GM23338 (cell line): ENCODE measurements around the gene ZSCAN9. TPM values are rescaled to one million over a fixed set of nuclear protein-coding genes. Genes with fewer than 3 reads are reported as not detected.

ENCODE experiments used
- ATAC-seq: fragments of 200-7000 bp; cut with Tn5 transposase; 3 replicates; pipeline ENCODE4 v1.9.1; 2020
- DNase-seq: peaks from one replicate; pipeline ENCODE4 v3.0.0-alpha.2; 2015; ENCODE audit warnings: low spot score
- H2AFZ ChIP-seq: fragments of 200-600 bp; sonication (generic); 2 replicates; pipeline ENCODE4 v1.8.0; 2016; ENCODE audit warnings: antibody characterized with exemption, mild to moderate bottlenecking, moderate library complexity
- H3F3A ChIP-seq: fragments of 200-600 bp; sonication (generic); replicated peaks from 2 replicates; pipeline ENCODE4 v1.8.0; 2017; ENCODE audit warnings: antibody characterized with exemption, mixed run types, low read depth
- H3K27ac ChIP-seq: fragments of 200-600 bp; sonication (generic); 2 replicates; pipeline ENCODE4 v1.6.1; 2016; ENCODE audit warnings: low read depth
- H3K27me3 ChIP-seq: fragments of 200-600 bp; sonication (generic); 2 replicates; pipeline ENCODE4 v1.8.0; 2016; ENCODE audit warnings: mild to moderate bottlenecking, mixed run types, moderate library complexity; ENCODE audit not compliant: insufficient read depth
- H3K36me3 ChIP-seq: fragments of 200-600 bp; sonication (generic); 2 replicates; pipeline ENCODE4 v1.8.0; 2016; ENCODE audit warnings: mild to moderate bottlenecking; ENCODE audit not compliant: insufficient read depth
- H3K4me1 ChIP-seq: fragments of 200-600 bp; sonication (generic); 2 replicates; pipeline ENCODE4 v1.8.0; 2016; ENCODE audit warnings: mild to moderate bottlenecking, moderate library complexity; ENCODE audit not compliant: insufficient read depth
- H3K4me2 ChIP-seq: fragments of 200-600 bp; sonication (generic); 2 replicates; pipeline ENCODE4 v1.7.1; 2017; ENCODE audit warnings: mixed run types
- H3K4me3 ChIP-seq: fragments of 200-600 bp; sonication (generic); 2 replicates; pipeline ENCODE4 v1.6.1; 2016; ENCODE audit warnings: mixed run types
- H3K79me2 ChIP-seq: fragments of 200-600 bp; sonication (generic); replicated peaks from 2 replicates; pipeline ENCODE4 v1.8.0; 2017; ENCODE audit warnings: mild to moderate bottlenecking; ENCODE audit not compliant: insufficient read depth
- H3K9me2 ChIP-seq: fragments of 200-600 bp; sonication (generic); 2 replicates; pipeline ENCODE4 v1.8.0; 2017; ENCODE audit not compliant: insufficient read depth
- H4K20me1 ChIP-seq: fragments of 200-600 bp; sonication (generic); replicated peaks from 2 replicates; pipeline ENCODE4 v1.8.0; 2017; ENCODE audit warnings: mild to moderate bottlenecking; ENCODE audit not compliant: insufficient read depth
- H3K27ac Mint-ChIP-seq: 2 replicates; pipeline ENCODE4 v1.8.0; 2020; ENCODE audit warnings: inconsistent platforms, mild to moderate bottlenecking, moderate library complexity, mixed read lengths
- H3K27me3 Mint-ChIP-seq: 3 replicates; pipeline ENCODE4 v1.8.0; 2022; ENCODE audit warnings: low read depth, mild to moderate bottlenecking, moderate library complexity, mixed read lengths, inconsistent platforms; ENCODE audit not compliant: insufficient read depth, poor library complexity
- H3K36me3 Mint-ChIP-seq: 3 replicates; pipeline ENCODE4 v1.8.0; 2021; ENCODE audit warnings: low read depth, mild to moderate bottlenecking, inconsistent platforms, moderate library complexity, mixed read lengths
- H3K4me1 Mint-ChIP-seq: 3 replicates; pipeline ENCODE4 v1.8.0; 2020; ENCODE audit warnings: mild to moderate bottlenecking, inconsistent platforms, mixed read lengths
- H3K4me3 Mint-ChIP-seq: 3 replicates; pipeline ENCODE4 v1.8.0; 2021; ENCODE audit warnings: moderate library complexity, mild to moderate bottlenecking, inconsistent platforms, mixed read lengths
- H3K9me3 Mint-ChIP-seq: 3 replicates; pipeline ENCODE4 v1.8.0; 2020; ENCODE audit warnings: moderate library complexity, mild to moderate bottlenecking, inconsistent platforms, mixed read lengths
- CREB1 ChIP-seq: fragments of 250-450 bp; sonication (Bioruptor Pico); IDR thresholded peaks from 2 replicates; pipeline ENCODE4 v1.5.0; 2020; ENCODE audit warnings: low read depth, mild to moderate bottlenecking, moderate library complexity
- EZH2 ChIP-seq: fragments of 200-600 bp; sonication (generic); IDR thresholded peaks from one replicate; pipeline ENCODE4 v1.8.0; 2017; ENCODE audit warnings: antibody characterized with exemption, mild to moderate bottlenecking, low read depth; ENCODE audit not compliant: unreplicated experiment
- EZH2phosphoT487 ChIP-seq: fragments of 200-600 bp; sonication (generic); IDR thresholded peaks from one replicate; pipeline ENCODE4 v1.8.1; 2018; ENCODE audit warnings: antibody characterized with exemption; ENCODE audit not compliant: unreplicated experiment
- JUNB ChIP-seq: IDR thresholded peaks from one replicate; pipeline ENCODE4 v1.6.1; 2016; ENCODE audit warnings: antibody characterized with exemption; ENCODE audit not compliant: unreplicated experiment
- NANOG ChIP-seq: IDR thresholded peaks from 2 replicates; pipeline ENCODE4 v1.6.1; 2016; ENCODE audit warnings: antibody characterized with exemption, borderline replicate concordance
- POLR2AphosphoS5 ChIP-seq: IDR thresholded peaks from 2 replicates; pipeline ENCODE4 v1.6.1; 2016; ENCODE audit warnings: antibody characterized with exemption, low read depth
- STAT1 ChIP-seq: IDR thresholded peaks from one replicate; pipeline ENCODE4 v1.6.1; 2016; ENCODE audit warnings: antibody characterized with exemption; ENCODE audit not compliant: unreplicated experiment
- ZNF114 ChIP-seq: fragments of 250-450 bp; sonication (Bioruptor Pico); IDR thresholded peaks from 2 replicates; pipeline ENCODE4 v1.5.0; 2020; ENCODE audit warnings: mild to moderate bottlenecking, moderate library complexity
- ZNF331 ChIP-seq: fragments of 250-450 bp; sonication (Bioruptor Pico); IDR thresholded peaks from 2 replicates; pipeline ENCODE4 v1.5.0; 2020; ENCODE audit warnings: low read depth, mild to moderate bottlenecking, moderate library complexity
- polyA plus RNA-seq: library from polyadenylated mRNA; unstranded; fragments of >200 nt; fragmentation: Nextera tagmentation; extraction: Ambion mirVana; gene quantifications from 2 replicates; pipeline ENCODE4 v1.2.1, GENCODE V29; 2016
- total RNA-seq: library from RNA; depleted of rRNA; stranded (reverse); fragments of >200 nt; shearing (Covaris generic); gene quantifications from 2 replicates; pipeline ENCODE4 v1.2.3, GENCODE V29; 2014
- TF ChIP-seq, protein P1 (sequence below): IDR thresholded peaks from 2 replicates; pipeline ENCODE4 v1.6.1; 2016; ENCODE audit warnings: antibody characterized with exemption
- TF ChIP-seq, protein P2 (sequence below): fragments of 250-450 bp; sonication (Bioruptor Pico); IDR thresholded peaks from 2 replicates; pipeline ENCODE4 v1.5.0; 2020; ENCODE audit warnings: mild to moderate bottlenecking, moderate library complexity
- TF ChIP-seq, protein P3 (sequence below): IDR thresholded peaks from one replicate; pipeline ENCODE4 v1.6.1; 2018; ENCODE audit warnings: antibody characterized with exemption; ENCODE audit not compliant: unreplicated experiment
- TF ChIP-seq, protein P4 (sequence below), 2 experiments: fragments of 200-600 bp in 1 of 2; sonication (generic) in 1 of 2; conservative IDR thresholded peaks; 2 replicates each; pipeline versions ENCODE4 v1.5.1 to v1.6.1; 2016 to 2017; ENCODE audit warnings: antibody characterized with exemption in 2 of 2, low read depth in 2 of 2, mild to moderate bottlenecking in 2 of 2, moderate library complexity in 1 of 2

The ZSCAN9 gene
- total and polyA plus RNA-seq, 2 experiments from 2014 or later = 10.0 to 10.9 TPM

DNA sequence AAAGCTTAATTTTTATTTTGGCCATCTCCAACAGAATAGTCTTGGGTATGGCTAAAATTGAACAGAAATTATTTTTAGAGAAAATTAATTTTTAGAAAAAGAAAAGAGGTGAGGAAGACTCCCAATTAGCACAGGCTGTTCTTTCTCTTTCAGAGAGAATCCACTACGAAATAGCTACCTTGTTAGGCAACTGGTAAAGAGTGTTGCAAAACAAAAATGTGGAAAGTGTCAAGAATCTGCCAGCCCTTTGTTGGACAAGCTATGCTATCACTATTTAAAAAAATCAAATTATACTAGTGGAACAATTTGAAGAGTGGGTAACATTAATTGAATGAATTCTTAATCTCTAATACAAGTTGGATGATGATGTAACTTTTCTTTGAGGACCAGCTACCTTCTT, 19.2 kb upstream of the ZSCAN9 start:
- no peak overlapping the region for H3K27ac Mint-ChIP-seq
- Histone ChIP-seq H3K4me1 (peaks cover 4% of the 10 kb centered on the region; the same call in 1 of the 2 replicates), H3K9me2 (no peaks in the 10 kb centered on the region), H3K36me3 (no peaks in the 10 kb centered on the region), H2AFZ (no peak overlapping the region), H3K4me2 (no peak overlapping the region), H3K4me3 (no peak overlapping the region), H3K27me3 (peaks cover 94% of the 10 kb centered on the region), H3K79me2 (no peaks in the 10 kb centered on the region), H3F3A (no peaks in the 10 kb centered on the region), H3K27ac (no peak overlapping the region), H4K20me1 (peaks cover 5% of the 10 kb centered on the region; the same call in 1 of the 2 replicates)
- no peaks in the 10 kb centered on the region for H3K36me3 Mint-ChIP-seq
- ATAC-seq (no peak), DNase-seq (no peak)
- peaks cover 62% of the 10 kb centered on the region for H3K27me3 Mint-ChIP-seq
- H3K4me3 Mint-ChIP-seq = no peak overlapping the region
- no peaks in the 10 kb centered on the region for H3K9me3 Mint-ChIP-seq
- H3K4me1 Mint-ChIP-seq = peaks cover 7% of the 10 kb centered on the region; the same call in 2 of the 3 replicates
- TF ChIP-seq ZNF114 (CRISPR knock-in tag) = no peak
- no peak for TF ChIP-seq ZNF331 (CRISPR knock-in tag)
- no peak for TF ChIP-seq POLR2AphosphoS5
- no peak for TF ChIP-seq EZH2phosphoT487
- TF ChIP-seq, protein P1, sequence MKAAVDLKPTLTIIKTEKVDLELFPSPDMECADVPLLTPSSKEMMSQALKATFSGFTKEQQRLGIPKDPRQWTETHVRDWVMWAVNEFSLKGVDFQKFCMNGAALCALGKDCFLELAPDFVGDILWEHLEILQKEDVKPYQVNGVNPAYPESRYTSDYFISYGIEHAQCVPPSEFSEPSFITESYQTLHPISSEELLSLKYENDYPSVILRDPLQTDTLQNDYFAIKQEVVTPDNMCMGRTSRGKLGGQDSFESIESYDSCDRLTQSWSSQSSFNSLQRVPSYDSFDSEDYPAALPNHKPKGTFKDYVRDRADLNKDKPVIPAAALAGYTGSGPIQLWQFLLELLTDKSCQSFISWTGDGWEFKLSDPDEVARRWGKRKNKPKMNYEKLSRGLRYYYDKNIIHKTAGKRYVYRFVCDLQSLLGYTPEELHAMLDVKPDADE = no peak
- no peak for TF ChIP-seq EZH2
- TF ChIP-seq NANOG = no peak
- TF ChIP-seq JUNB = no peak
- no peak for TF ChIP-seq STAT1
- no peak for TF ChIP-seq CREB1
- TF ChIP-seq, protein P2, sequence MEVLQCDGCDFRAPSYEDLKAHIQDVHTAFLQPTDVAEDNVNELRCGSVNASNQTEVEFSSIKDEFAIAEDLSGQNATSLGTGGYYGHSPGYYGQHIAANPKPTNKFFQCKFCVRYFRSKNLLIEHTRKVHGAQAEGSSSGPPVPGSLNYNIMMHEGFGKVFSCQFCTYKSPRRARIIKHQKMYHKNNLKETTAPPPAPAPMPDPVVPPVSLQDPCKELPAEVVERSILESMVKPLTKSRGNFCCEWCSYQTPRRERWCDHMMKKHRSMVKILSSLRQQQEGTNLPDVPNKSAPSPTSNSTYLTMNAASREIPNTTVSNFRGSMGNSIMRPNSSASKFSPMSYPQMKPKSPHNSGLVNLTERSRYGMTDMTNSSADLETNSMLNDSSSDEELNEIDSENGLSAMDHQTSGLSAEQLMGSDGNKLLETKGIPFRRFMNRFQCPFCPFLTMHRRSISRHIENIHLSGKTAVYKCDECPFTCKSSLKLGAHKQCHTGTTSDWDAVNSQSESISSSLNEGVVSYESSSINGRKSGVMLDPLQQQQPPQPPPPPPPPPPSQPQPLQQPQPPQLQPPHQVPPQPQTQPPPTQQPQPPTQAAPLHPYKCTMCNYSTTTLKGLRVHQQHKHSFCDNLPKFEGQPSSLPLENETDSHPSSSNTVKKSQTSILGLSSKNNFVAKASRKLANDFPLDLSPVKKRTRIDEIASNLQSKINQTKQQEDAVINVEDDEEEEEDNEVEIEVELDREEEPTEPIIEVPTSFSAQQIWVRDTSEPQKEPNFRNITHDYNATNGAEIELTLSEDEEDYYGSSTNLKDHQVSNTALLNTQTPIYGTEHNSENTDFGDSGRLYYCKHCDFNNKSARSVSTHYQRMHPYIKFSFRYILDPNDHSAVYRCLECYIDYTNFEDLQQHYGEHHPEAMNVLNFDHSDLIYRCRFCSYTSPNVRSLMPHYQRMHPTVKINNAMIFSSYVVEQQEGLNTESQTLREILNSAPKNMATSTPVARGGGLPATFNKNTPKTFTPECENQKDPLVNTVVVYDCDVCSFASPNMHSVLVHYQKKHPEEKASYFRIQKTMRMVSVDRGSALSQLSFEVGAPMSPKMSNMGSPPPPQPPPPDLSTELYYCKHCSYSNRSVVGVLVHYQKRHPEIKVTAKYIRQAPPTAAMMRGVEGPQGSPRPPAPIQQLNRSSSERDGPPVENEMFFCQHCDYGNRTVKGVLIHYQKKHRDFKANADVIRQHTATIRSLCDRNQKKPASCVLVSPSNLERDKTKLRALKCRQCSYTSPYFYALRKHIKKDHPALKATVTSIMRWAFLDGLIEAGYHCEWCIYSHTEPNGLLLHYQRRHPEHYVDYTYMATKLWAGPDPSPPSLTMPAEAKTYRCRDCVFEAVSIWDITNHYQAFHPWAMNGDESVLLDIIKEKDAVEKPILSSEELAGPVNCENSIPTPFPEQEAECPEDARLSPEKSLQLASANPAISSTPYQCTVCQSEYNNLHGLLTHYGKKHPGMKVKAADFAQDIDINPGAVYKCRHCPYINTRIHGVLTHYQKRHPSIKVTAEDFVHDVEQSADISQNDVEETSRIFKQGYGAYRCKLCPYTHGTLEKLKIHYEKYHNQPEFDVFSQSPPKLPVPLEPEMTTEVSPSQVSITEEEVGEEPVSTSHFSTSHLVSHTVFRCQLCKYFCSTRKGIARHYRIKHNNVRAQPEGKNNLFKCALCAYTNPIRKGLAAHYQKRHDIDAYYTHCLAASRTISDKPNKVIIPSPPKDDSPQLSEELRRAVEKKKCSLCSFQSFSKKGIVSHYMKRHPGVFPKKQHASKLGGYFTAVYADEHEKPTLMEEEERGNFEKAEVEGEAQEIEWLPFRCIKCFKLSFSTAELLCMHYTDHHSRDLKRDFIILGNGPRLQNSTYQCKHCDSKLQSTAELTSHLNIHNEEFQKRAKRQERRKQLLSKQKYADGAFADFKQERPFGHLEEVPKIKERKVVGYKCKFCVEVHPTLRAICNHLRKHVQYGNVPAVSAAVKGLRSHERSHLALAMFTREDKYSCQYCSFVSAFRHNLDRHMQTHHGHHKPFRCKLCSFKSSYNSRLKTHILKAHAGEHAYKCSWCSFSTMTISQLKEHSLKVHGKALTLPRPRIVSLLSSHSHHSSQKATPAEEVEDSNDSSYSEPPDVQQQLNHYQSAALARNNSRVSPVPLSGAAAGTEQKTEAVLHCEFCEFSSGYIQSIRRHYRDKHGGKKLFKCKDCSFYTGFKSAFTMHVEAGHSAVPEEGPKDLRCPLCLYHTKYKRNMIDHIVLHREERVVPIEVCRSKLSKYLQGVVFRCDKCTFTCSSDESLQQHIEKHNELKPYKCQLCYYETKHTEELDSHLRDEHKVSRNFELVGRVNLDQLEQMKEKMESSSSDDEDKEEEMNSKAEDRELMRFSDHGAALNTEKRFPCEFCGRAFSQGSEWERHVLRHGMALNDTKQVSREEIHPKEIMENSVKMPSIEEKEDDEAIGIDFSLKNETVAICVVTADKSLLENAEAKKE (CRISPR knock-in tag) = no peak
- TF ChIP-seq, protein P3, sequence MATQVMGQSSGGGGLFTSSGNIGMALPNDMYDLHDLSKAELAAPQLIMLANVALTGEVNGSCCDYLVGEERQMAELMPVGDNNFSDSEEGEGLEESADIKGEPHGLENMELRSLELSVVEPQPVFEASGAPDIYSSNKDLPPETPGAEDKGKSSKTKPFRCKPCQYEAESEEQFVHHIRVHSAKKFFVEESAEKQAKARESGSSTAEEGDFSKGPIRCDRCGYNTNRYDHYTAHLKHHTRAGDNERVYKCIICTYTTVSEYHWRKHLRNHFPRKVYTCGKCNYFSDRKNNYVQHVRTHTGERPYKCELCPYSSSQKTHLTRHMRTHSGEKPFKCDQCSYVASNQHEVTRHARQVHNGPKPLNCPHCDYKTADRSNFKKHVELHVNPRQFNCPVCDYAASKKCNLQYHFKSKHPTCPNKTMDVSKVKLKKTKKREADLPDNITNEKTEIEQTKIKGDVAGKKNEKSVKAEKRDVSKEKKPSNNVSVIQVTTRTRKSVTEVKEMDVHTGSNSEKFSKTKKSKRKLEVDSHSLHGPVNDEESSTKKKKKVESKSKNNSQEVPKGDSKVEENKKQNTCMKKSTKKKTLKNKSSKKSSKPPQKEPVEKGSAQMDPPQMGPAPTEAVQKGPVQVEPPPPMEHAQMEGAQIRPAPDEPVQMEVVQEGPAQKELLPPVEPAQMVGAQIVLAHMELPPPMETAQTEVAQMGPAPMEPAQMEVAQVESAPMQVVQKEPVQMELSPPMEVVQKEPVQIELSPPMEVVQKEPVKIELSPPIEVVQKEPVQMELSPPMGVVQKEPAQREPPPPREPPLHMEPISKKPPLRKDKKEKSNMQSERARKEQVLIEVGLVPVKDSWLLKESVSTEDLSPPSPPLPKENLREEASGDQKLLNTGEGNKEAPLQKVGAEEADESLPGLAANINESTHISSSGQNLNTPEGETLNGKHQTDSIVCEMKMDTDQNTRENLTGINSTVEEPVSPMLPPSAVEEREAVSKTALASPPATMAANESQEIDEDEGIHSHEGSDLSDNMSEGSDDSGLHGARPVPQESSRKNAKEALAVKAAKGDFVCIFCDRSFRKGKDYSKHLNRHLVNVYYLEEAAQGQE = no peak
- TF ChIP-seq, protein P4, sequence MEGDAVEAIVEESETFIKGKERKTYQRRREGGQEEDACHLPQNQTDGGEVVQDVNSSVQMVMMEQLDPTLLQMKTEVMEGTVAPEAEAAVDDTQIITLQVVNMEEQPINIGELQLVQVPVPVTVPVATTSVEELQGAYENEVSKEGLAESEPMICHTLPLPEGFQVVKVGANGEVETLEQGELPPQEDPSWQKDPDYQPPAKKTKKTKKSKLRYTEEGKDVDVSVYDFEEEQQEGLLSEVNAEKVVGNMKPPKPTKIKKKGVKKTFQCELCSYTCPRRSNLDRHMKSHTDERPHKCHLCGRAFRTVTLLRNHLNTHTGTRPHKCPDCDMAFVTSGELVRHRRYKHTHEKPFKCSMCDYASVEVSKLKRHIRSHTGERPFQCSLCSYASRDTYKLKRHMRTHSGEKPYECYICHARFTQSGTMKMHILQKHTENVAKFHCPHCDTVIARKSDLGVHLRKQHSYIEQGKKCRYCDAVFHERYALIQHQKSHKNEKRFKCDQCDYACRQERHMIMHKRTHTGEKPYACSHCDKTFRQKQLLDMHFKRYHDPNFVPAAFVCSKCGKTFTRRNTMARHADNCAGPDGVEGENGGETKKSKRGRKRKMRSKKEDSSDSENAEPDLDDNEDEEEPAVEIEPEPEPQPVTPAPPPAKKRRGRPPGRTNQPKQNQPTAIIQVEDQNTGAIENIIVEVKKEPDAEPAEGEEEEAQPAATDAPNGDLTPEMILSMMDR (conservative IDR thresholded peaks at IDR 0.05; ENCODE audit: low read depth in 2 of 2) = no peak
